CMK (cell line): ENCODE results near the gene OGFR.

ENCODE experiments used
- DNase-seq: peaks from one replicate; pipeline ENCODE4 v3.0.0-alpha.2; 2010; ENCODE audit warnings: low read depth

OGFR gene

DNA sequence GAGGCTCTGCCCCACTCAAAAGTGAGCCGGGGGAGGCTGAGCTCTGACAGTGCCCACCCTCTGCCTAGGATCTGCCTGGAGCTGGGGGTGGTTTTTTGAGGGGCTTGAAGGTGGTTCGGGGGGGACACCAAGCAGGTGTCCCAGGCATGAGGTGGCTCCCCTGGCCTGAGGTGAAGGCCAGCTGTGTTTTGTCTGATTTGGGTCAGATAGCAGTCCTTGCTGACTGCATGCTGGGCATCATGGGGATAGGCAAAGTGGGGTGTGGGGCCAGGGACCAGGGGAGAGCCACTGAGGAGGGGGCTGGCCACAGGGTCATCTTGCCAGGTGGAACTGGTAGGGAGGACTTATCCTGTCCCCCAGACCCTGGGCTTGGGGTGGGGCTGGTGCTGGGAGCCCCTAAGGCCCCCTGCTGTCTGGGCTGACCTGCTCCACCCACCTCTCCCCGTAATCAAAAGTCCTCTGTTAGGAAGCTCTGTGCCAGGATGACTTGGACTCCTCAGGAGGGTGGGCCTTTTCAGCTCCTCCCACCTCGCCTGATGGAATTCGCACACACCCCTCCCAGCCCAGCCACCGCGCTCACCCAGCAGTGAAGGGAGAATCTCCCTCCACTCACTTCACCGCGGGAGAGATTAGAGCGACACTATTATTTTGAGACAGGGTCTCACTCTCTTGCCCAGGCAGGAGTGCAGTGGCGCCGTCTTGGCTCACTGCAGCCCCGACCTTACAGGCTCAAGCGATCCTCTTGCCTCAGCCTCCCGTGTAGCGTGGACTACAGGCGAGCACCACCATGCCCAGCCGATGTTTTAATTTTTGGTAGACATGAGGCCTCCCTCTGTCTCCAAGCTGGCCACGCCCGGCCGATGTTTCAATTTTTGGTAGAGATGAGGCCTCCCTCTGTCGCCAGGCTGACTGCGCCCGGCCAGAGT is 10.7 kb downstream of the OGFR start:
- no peak for DNase-seq

DNA sequence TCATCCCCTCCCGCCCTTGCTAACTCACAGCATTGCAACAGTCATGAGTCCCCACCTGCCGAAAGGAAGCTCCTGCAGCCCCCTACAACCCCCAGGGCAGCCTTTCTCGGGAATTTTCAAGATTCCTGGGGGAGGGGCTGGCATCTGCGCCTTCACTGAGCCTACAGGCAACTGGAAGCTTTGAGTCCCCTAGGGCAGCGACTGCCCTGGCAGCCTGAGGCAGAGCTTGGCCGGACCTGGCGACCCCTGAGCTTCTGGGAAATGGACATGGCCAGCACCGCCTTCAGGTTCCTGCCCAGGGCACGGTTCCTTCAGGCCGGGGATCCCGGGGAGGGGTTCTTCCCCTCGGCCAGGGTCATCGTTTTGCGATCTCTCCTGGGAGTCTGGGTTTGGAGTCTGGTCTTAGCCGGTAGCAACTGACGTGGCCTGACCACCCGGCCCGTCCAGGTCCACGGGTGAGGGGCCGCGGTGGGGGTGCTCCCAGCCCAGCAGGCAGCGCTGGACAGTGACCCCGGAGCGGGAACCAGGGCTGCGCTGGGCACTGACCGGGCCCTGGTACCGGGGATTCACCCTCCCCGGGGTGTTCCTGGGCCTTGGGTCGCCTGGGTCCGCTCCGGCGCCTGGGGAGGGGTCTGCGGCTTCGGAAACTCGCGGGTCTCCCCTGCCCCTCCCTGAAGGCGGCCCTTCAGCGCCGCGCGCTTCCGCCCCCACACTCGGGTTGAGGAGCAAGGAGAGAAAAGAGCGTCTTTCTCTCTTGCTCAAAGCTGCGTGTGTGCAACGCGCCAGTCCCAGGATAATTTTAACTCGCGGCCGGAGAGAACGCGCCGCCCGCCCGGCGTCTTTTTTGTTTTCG is 11.6 kb downstream of the OGFR start:
- no peak for DNase-seq

- DNase-seq: no peak
Observed at GRCh38 chr20:62816884-62817873, 12.5 kb downstream of the OGFR start, which contains the start of gene COL9A3. Gene COL9A3, plus strand, starts transcription at chr20:62817050. Its CDS starts 15 bp downstream, at chr20:62817065.

GRCh38 chr20:62817975-62818591 is 13.4 kb downstream of the OGFR start:
- DNase-seq: no peak

DNA sequence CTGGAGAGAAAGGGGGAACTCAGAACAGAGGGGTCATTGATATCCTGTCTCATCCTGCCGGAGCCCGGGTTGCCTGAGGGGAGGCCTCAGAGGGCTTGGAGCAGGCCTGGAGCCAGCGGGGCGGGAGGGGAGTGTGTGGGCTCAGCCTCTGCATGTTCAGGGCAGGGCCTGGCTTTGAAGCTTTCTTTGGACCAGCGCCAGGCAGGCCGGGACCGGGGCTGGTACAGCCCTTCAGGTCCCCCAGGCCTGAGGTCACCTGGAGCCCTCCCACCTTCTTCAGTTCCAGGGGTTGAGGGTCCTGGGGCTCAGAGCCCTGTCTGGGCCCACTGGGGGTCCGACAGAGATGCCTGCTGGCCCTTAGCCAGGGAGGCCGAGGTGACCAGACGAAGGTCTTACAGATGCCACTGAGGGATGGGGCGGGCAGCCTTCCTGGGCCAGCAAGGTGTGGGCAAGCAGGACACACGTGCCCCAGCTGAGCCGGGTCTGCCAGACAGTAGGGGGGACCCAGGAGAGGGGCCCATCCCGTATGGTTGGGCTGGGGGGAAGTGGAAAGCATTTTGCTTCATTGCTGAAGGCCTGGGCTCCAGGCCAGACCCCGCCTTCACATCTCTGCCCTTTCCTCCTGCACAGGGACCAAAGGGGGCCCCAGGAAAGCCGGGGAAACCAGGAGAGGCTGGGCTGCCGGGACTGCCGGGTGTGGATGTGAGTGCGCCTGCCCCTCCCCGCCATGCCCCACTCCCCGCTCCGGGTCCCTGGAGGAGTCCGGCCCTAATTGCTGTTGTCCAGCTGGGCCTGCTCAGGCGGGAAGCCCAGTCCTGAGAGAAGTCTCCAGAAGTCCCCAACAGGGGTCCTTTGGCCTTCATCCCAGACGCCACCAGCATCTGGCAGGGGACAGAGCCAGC is 14.2 kb downstream of the OGFR start:
- DNase-seq: no peak

DNA sequence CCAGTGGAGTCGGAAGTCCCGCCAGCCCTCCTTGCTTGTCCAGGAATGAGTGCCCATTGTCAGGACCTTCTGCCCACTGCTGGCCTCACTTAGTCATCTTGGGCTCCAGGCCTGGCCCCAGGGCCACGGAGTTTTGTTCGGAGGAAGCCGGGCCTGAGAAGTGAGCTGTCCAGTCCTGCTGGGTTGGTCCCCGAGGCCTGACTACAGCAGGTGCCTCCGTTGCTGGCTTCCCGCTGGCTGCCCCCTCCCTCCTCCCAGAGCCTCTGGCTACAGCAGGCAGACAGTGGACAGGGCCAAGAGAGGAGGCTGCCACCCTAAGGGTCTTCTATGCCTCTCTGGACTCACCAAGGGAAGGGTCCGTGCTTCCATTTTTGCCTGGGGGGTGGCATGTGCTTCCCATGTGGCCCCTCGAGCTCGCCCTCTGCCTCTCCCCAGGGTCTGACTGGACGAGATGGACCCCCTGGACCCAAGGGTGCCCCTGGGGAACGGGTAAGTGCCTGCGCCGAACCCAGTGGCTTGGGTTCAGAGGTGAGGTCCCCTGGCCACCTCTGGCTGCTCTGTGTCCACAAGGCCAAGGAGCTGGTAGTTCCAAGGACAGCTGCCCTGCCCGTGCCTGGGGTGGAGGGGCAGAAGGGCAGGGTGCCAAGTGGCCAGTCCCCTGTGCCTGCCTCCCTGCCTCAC is 15.0 kb downstream of the OGFR start:
- no peak for DNase-seq

- DNase-seq: no peak
Observed at GRCh38 chr20:62820208-62820961, 15.8 kb downstream of the OGFR start.

- DNase-seq: no peak
Observed at GRCh38 chr20:62820962-62821725, 16.5 kb downstream of the OGFR start.

DNA sequence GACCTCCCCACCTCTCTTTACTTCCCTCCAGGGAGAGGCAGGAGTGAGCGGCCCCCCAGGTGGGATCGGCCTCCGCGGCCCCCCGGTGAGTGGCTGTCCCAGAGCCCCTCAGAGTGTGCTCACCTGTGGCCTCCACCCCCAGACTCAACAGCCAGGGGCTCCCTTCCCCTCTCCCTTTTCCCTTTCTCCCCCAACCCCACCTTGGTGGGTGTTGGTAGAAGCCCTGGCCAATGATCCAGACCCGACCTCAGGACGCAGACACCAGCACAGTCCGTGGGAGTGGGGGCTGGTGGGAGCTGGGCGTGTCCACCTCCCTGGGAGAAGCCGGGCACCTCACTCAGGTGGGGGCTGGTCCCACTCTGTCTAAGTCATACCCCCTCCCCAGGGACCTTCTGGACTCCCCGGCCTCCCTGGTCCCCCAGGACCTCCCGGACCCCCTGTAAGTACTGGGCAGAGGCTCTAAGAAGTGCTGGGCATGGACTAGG is 17.1 kb downstream of the OGFR start:
- DNase-seq: no peak

DNA sequence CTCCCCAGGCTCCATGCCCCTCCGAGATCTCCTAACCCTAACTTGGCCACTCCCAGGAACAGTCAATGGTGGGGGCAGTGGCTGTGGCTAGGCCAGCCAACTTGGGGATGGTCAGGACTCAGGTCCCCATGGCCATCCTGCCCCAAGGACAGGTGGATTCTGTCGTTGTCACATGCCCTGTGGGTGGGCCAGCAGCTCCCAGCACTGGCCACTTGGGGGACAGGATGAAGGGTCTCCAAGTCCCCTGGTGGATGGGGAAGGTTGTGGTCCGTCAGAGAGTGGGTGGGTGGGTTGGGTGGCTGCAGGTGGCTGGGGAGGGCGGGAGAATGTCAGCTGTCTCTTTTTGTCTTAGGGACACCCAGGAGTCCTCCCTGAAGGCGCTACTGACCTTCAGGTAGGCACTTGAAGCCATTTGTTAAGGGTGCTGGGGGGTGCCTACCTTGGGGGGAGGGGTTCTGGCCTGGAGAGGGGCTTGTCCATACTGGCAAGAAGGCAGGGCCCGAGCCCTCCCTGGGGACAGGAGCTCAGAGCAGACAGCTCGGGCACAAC is 17.7 kb downstream of the OGFR start:
- no peak for DNase-seq

- no peak for DNase-seq
Observed at GRCh38 chr20:62822788-62823651, 18.4 kb downstream of the OGFR start.

DNA sequence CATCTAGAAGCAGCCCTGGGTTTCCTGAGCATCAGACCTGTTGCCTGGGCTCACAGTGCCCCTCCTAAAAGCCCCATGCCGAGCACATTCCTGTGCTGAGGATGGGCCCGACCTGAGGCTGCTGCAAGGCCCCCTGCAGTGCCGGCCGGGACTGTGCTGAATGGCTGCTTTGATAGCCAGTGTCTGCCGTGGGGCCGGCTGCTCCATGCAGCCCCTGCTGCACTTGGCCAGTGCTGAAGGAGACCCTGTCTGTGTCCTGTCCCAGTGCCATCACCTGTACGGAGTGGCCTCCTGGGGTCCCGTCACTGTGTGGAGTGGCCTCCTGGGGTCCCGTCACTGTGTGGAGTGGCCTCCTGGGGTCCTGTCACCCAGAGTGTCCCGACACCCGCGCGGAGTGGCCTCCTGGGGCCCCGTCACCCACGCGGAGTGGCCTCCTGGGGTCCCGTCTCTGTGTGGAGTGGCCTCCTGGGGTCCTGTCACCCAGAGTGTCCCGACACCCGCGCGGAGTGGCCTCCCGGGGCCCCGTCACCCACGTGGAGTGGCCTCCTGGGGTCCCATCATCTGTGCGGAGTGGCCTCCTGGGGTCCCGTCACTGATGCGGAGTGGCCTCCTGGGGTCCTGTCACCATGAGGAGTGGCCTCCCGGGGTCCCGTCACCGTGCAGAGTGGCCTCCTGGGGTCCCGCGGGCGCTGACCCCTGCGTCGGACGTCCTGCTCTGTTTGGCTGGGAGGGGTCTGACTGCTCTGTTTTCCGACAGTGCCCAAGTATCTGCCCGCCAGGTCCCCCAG is 19.2 kb downstream of the OGFR start:
- no peak for DNase-seq

- no peak for DNase-seq
Observed at GRCh38 chr20:62824476-62825332, 20.1 kb downstream of the OGFR start.

GRCh38 chr20:62825333-62825985 is 20.8 kb downstream of the OGFR start:
- DNase-seq: no peak
